Tibial artery (tissue), 4 donors: Measurements from ENCODE around the gene NSUN2.

Source experiments
- DNase-seq, 2 donors: peaks; one replicate each; pipeline ENCODE4 v3.0.0-alpha.2; 2019
- H3K27ac ChIP-seq, 2 donors: fragments of 200-600 bp; sonication (generic) in 1 of 2; 1 replicate in 1 of 2; 2 replicates in 1 of 2; pipeline ENCODE4 v1.5.1; 2018 to 2019; ENCODE audit warnings: mild to moderate bottlenecking in 1 of 2
- H3K27me3 ChIP-seq, 2 donors: fragments of 200-600 bp; sonication (generic) in 1 of 2; one replicate each; pipeline versions ENCODE4 v1.5.1 to v1.6.0; 2016 to 2019
- H3K36me3 ChIP-seq, 3 donors: fragments of 200-600 bp; sonication (generic) in 2 of 3; one replicate each; pipeline ENCODE4 v1.5.1; 2016 to 2019; ENCODE audit warnings: mild to moderate bottlenecking in 2 of 3
- H3K4me1 ChIP-seq, 4 donors: fragments of 200-600 bp; sonication (generic) in 2 of 4; 1 replicate in 3 of 4; 2 replicates in 1 of 4; pipeline ENCODE4 v1.5.1; 2016 to 2019
- H3K4me3 ChIP-seq, 2 donors: fragments of 200-600 bp; sonication (generic) in 1 of 2; 1 replicate in 1 of 2; 2 replicates in 1 of 2; pipeline ENCODE4 v1.5.1; 2018 to 2019; ENCODE audit warnings: mild to moderate bottlenecking in 2 of 2
- H3K9me3 ChIP-seq, 3 donors: fragments of 200-600 bp; sonication (generic) in 1 of 3; one replicate each; pipeline ENCODE4 v1.5.1; 2016 to 2019
- intact Hi-C: fragments of 100-400 bp; cut with DNase I; formaldehyde crosslinking; loops from one replicate; pipeline ENCODE4 v1.15.0; 2023; ENCODE audit warnings: low total_unique reads
- TF ChIP-seq, protein P1 (sequence below), 2 experiments: fragments of 200-600 bp in 1 of 2; fragments of 450-650 bp in 1 of 2; IDR thresholded peaks; one replicate each; pipeline ENCODE4 v1.5.1; 2017 to 2019; ENCODE audit warnings: antibody characterized with exemption in 2 of 2, mild to moderate bottlenecking in 1 of 2, moderate library complexity in 1 of 2

NSUN2 gene

DNA sequence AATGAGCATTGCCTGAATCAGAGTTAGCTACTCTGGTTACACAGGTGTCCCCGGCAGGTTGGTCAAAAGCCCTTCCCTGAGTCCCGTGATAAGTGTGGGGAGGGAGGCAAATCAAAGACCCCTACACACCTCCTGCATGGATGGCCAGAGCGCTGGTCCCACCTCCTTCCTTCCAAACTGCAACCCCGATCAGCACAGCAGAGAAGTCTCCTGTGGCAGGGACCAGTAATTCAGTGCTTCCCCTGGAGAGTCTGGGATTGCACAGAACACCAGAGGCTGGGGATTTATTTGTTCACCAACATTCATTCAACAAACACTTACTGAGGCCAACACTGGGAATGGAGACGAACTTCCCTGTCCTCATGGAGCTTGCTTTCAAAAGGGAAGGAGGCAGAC lies 46.2 kb downstream of the NSUN2 start:
- DNase-seq: no peak
- no peaks in the 10 kb centered on the region for H3K9me3 ChIP-seq
- no peak overlapping the region for H3K27ac ChIP-seq
- peaks cover 0 to 3% of the 10 kb centered on the region in 2 donors for H3K27me3 ChIP-seq
- peaks cover 0 to 20% (median 9%) of the 10 kb centered on the region in 4 donors for H3K4me1 ChIP-seq
- TF ChIP-seq, protein P1, sequence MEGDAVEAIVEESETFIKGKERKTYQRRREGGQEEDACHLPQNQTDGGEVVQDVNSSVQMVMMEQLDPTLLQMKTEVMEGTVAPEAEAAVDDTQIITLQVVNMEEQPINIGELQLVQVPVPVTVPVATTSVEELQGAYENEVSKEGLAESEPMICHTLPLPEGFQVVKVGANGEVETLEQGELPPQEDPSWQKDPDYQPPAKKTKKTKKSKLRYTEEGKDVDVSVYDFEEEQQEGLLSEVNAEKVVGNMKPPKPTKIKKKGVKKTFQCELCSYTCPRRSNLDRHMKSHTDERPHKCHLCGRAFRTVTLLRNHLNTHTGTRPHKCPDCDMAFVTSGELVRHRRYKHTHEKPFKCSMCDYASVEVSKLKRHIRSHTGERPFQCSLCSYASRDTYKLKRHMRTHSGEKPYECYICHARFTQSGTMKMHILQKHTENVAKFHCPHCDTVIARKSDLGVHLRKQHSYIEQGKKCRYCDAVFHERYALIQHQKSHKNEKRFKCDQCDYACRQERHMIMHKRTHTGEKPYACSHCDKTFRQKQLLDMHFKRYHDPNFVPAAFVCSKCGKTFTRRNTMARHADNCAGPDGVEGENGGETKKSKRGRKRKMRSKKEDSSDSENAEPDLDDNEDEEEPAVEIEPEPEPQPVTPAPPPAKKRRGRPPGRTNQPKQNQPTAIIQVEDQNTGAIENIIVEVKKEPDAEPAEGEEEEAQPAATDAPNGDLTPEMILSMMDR (IDR thresholded peaks at IDR 0.05): no peak
- intact Hi-C loops: no loop called here
- H3K4me3 ChIP-seq: no peak overlapping the region
- H3K36me3 ChIP-seq: no peaks in the 10 kb centered on the region

DNA sequence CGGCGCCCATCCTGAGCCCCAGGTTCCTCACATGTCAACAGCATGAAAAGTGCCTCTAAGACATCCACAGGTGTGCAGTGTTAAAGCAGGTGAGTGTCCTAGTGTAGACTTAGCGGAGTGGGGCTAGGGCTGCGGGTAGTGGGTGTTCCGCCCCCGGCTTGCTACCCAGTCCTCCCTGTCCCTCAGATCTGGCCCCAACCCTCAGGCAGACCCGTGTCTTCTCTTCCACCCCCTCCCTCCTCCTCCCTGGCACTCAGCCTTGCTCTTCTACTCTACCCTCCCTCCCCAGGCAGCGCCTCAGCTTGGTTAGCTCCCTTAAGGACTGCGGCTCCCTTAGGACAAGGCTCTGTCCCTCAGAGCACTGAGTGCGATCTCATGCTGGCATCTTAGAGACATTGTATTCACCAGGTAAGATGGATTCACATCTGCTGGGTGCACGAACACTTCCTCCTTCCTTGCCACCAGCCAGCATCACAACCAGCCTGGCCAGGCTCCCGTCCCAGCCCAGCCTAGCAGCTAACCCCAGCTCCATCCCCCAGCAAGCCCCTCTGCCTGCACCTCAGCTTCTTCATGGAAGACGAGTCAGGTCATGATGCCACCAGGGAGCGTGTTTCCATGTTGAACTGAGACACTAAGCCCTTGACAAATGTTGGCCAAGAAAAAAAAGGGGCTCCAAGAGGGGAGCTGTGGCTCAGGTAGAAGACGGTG lies 46.8 kb downstream of the NSUN2 start:
- DNase-seq: no peak
- no peaks in the 10 kb centered on the region for H3K36me3 ChIP-seq
- H3K27ac ChIP-seq: no peak overlapping the region
- TF ChIP-seq, protein P1 (IDR thresholded peaks at IDR 0.05): no peak
- no peaks in the 10 kb centered on the region for H3K9me3 ChIP-seq
- intact Hi-C loops: no loop called here
- peaks cover 0 to 3% of the 10 kb centered on the region in 2 donors for H3K27me3 ChIP-seq
- H3K4me1 ChIP-seq: peaks cover 0 to 20% (median 9%) of the 10 kb centered on the region in 4 donors
- no peak overlapping the region for H3K4me3 ChIP-seq

DNA sequence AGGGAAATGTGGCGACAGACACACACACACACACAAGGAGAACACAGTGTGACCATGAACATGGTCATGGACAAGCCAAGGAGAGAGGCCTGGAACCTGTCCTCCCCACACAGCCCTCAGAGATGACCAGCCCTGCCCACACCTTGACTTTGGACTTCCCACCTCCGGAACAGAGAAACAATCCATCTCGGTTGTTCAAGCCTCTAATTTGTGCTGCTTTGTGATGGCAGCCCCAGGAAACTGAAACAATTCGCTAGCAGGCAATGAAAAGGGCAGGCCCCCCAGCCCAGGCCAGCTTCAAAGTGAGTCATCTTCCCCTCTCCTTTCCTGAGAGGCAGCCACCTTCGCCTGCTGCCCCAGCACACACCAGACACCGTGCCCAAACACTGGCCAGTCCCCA lies 47.7 kb downstream of the NSUN2 start:
- TF ChIP-seq, protein P1 (IDR thresholded peaks at IDR 0.05): no peak
- intact Hi-C loops: no loop called here
- no peaks in the 10 kb centered on the region for H3K36me3 ChIP-seq
- H3K27ac ChIP-seq: no peak overlapping the region
- H3K27me3 ChIP-seq: peaks cover 0 to 3% of the 10 kb centered on the region in 2 donors
- H3K4me3 ChIP-seq: no peak overlapping the region
- H3K4me1 ChIP-seq: peaks cover 0 to 20% (median 9%) of the 10 kb centered on the region in 4 donors
- H3K9me3 ChIP-seq: no peaks in the 10 kb centered on the region
- no peak for DNase-seq

DNA sequence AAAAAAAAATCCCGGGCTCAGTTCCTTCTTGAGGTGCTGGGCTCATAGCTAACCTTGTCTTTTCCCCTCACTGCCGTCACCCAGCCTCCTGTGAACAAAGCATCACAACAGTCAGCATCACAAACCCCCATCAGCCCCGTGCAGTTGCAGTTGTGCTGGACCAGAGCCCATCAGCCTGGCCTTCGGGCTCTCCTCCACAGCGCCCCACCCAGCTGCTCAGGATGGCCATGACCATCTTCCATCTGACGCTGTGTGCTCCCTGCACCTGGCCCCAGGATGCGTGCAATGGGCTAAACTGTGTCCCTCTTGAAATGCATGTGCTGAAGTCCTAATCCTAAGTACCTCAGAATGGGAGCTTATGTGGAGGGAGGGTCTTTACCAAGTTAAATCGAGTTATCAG lies 48.1 kb downstream of the NSUN2 start:
- Histone ChIP-seq H3K9me3 (no peaks in the 10 kb centered on the region), H3K4me3 (no peak overlapping the region), H3K4me1 (peaks cover 0 to 20% (median 9%) of the 10 kb centered on the region in 4 donors), H3K36me3 (no peaks in the 10 kb centered on the region), H3K27me3 (peaks cover 0 to 3% of the 10 kb centered on the region in 2 donors), H3K27ac (no peak overlapping the region)
- no peak for DNase-seq
- TF ChIP-seq, protein P1 (IDR thresholded peaks at IDR 0.05): no peak
- intact Hi-C loops: loop anchor here (5.0 kb wide), 1 partner anchor 1092 kb away; no protein-coding TSS in a partner anchor

DNA sequence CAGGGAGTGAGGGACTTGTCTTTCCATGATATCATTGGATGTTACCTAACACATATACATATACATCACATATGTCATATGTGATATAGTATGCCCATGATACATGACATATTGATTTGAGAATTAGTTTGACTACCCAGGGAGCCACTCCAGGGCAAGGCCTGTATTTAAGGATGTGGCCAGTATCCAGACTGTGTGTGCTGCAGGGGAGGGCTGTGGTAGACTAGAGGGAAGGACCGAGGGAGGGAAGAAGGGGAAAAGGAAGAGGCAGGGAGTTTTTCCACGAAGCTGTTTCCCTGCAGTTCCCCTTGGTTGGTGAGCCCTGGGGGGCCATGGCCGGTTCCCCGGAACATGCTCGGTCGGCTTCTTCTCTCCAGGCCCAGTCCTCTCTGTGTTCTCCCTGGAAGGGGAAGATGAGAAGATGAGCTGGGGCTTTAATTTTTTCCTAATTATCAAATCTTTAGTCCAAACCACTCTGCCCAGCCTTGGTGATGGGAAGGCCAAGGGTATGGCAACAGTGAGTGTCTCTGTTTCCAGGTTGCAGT lies 48.7 kb downstream of the NSUN2 start:
- H3K36me3 ChIP-seq: no peaks in the 10 kb centered on the region
- H3K27ac ChIP-seq: no peak overlapping the region
- intact Hi-C loops: loop anchor here (5.0 kb wide), 1 partner anchor 1092 kb away; no protein-coding TSS in a partner anchor
- peaks cover 0 to 3% of the 10 kb centered on the region in 2 donors for H3K27me3 ChIP-seq
- no peak overlapping the region for H3K4me3 ChIP-seq
- no peak for DNase-seq
- peaks cover 0 to 20% (median 9%) of the 10 kb centered on the region in 4 donors for H3K4me1 ChIP-seq
- H3K9me3 ChIP-seq: no peaks in the 10 kb centered on the region
- TF ChIP-seq, protein P1 (IDR thresholded peaks at IDR 0.05): no peak
